ENCODE data around the gene ZNF646. TPM values are rescaled to one million over a fixed set of nuclear protein-coding genes. Genes with fewer than 3 reads are reported as not detected.

Gene ZNF646
- total RNA-seq, 4 donors from 2014 or later: 8.1 to 18.0 (median 11.9) TPM

- no peak for DNase-seq (ENCODE audit: low spot score)
- TF ChIP-seq, protein P1, sequence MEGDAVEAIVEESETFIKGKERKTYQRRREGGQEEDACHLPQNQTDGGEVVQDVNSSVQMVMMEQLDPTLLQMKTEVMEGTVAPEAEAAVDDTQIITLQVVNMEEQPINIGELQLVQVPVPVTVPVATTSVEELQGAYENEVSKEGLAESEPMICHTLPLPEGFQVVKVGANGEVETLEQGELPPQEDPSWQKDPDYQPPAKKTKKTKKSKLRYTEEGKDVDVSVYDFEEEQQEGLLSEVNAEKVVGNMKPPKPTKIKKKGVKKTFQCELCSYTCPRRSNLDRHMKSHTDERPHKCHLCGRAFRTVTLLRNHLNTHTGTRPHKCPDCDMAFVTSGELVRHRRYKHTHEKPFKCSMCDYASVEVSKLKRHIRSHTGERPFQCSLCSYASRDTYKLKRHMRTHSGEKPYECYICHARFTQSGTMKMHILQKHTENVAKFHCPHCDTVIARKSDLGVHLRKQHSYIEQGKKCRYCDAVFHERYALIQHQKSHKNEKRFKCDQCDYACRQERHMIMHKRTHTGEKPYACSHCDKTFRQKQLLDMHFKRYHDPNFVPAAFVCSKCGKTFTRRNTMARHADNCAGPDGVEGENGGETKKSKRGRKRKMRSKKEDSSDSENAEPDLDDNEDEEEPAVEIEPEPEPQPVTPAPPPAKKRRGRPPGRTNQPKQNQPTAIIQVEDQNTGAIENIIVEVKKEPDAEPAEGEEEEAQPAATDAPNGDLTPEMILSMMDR (IDR thresholded peaks at IDR 0.05): no peak
- peak; percentile 70 for ATAC-seq (ENCODE audit: low FRiP score)
These were observed 34.0 kb downstream of the ZNF646 start, which contains the start of gene BCKDK for GRCh38 chr16:31108035-31108793. Gene BCKDK, plus strand, starts transcription at chr16:31108386. Its CDS starts 838 bp downstream, at chr16:31109224.

DNA sequence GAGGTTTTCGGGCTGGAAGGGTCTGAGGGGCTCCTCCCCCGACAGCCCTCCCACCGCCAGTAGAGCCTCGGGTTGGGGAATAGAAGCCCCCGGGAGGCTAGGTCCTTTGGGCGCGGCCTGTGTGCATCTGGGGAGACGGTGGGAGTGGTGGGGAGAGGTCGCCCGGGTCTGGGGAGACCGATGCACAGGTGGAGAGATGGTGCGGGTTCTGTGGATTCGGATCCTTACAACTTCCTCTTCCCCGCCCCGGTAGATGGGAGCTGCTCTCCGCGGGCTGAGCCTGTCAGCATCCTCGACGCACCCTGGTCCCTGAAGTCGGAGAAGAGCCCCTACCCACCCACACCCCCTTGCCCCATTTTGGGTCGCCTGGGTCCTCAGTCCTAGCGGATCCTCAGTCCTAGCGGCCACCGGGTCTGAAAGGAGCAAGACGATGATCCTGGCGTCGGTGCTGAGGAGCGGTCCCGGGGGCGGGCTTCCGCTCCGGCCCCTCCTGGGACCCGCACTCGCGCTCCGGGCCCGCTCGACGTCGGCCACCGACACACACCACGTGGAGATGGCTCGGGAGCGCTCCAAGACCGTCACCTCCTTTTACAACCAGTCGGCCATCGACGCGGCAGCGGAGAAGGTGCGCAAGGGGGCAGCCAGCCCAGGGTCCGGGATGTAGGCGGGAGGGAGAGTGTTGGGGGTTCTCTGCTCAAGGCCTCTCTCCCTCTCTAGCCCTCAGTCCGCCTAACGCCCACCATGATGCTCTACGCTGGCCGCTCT is 34.8 kb downstream of the ZNF646 start:
- TF ChIP-seq, protein P1 (IDR thresholded peaks at IDR 0.05): no peak
- no peak for ATAC-seq (ENCODE audit: low FRiP score)
- no peak for DNase-seq (ENCODE audit: low spot score)

DNA sequence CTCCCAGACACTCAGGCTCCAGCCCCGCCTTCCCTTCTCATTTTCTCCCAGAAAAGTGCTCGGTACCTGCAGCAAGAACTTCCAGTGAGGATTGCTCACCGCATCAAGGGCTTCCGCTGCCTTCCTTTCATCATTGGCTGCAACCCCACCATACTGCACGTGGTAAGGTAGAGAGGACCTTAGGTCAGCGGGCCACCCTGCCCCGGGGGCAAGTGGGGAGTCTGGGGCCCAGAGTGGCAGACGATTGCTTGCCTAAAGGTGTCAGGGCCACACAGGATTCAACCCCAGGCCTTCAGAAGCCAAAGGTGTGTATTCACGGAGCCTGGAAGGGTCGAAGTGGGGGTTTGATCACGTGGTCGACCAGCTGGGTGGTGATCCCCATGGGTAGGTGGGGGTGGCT is 35.4 kb downstream of the ZNF646 start:
- TF ChIP-seq, protein P1 (IDR thresholded peaks at IDR 0.05): no peak
- DNase-seq (ENCODE audit: low spot score) (no peak), ATAC-seq (ENCODE audit: low FRiP score) (no peak)

DNA sequence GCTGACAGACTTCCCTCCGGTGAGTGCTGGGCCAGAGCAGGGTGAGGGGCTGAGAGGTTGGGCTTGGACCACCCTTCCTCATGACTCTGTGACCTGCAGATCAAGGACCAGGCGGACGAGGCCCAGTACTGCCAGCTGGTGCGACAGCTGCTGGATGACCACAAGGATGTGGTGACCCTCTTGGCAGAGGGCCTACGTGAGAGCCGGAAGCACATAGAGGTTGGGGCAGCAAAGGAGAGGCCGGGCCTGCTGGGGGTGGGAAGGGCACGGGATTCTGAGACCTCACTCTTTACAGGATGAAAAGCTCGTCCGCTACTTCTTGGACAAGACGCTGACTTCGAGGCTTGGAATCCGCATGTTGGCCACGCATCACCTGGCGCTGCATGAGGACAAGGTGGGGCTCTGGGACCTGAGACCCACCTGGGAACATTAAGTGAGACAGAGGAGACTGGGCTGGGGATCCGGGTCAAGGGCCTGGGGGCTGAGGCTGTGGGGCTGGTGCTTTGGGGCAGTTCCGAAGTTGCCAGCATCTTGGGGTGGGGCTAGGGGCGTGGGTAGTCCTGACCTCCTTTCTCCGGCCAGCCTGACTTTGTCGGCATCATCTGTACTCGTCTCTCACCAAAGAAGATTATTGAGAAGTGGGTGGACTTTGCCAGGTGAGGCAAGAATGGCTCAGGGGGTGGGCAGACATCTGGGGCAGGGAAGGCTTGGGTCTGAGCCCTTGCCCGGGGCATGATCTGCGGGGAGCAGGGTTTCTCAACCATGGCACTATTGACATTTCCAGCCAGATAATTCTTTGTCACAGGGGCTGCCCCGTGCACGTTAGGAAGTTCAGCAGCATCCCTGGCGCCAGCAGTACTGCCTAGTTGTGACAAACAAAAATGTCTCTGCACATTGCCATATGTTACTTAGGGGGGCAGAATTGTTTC is 36.1 kb downstream of the ZNF646 start:
- no peak for ATAC-seq (ENCODE audit: low FRiP score)
- no peak for DNase-seq (ENCODE audit: low spot score)
- TF ChIP-seq, protein P1 (IDR thresholded peaks at IDR 0.05): no peak

- ATAC-seq (ENCODE audit: low FRiP score) (no peak), DNase-seq (ENCODE audit: low spot score) (no peak)
- TF ChIP-seq, protein P1 (IDR thresholded peaks at IDR 0.05): no peak
These were observed 37.8 kb downstream of the ZNF646 start for GRCh38 chr16:31111881-31112466.

GRCh38 chr16:31112711-31113110 is 38.5 kb downstream of the ZNF646 start:
- TF ChIP-seq, protein P1 (IDR thresholded peaks at IDR 0.05): no peak
- no peak for DNase-seq (ENCODE audit: low spot score)
- ATAC-seq (ENCODE audit: low FRiP score): no peak

Data from omental fat pad (tissue), 4 donors.